Progenitor cell of endocrine pancreas (in vitro differentiated cells): ENCODE measurements around the gene TRIP4. TPM values are rescaled to one million over a fixed set of nuclear protein-coding genes. Genes with fewer than 3 reads are reported as not detected.

Source experiments
- DNase-seq: peaks from one replicate; pipeline ENCODE4 v3.0.0; 2021; ENCODE audit warnings: low spot score; ENCODE audit not compliant: unreplicated experiment
- H3K27ac Mint-ChIP-seq: 2 replicates; pipeline ENCODE4 v1.8.0; 2021; ENCODE audit warnings: mild to moderate bottlenecking, moderate library complexity, mixed read lengths
- H3K27me3 Mint-ChIP-seq: 2 replicates; pipeline ENCODE4 v1.8.0; 2021; ENCODE audit warnings: mixed read lengths
- H3K36me3 Mint-ChIP-seq: 2 replicates; pipeline ENCODE4 v1.8.0; 2022; ENCODE audit warnings: mixed read lengths; ENCODE audit not compliant: insufficient read depth
- H3K4me1 Mint-ChIP-seq: 2 replicates; pipeline ENCODE4 v1.8.0; 2021; ENCODE audit warnings: low read depth, mixed read lengths
- H3K4me3 Mint-ChIP-seq: 2 replicates; pipeline ENCODE4 v1.8.0; 2021; ENCODE audit warnings: low read depth, mild to moderate bottlenecking, moderate library complexity, mixed read lengths
- H3K9me3 Mint-ChIP-seq: 2 replicates; pipeline ENCODE4 v1.8.0; 2021; ENCODE audit warnings: low read depth, mixed read lengths
- total RNA-seq: library from RNA; stranded (reverse); gene quantifications from 2 replicates; pipeline ENCODE4 v1.2.1, GENCODE V29; 2021
- TF ChIP-seq, protein P1 (sequence below): fragments of 200-600 bp; sonication (generic); IDR thresholded peaks from one replicate; pipeline ENCODE4 v1.5.0; 2021; ENCODE audit warnings: antibody characterized with exemption, mild to moderate bottlenecking; ENCODE audit not compliant: unreplicated experiment

The TRIP4 gene
- total RNA-seq, 1 donor from 2014 or later, result 27.9 TPM

DNA sequence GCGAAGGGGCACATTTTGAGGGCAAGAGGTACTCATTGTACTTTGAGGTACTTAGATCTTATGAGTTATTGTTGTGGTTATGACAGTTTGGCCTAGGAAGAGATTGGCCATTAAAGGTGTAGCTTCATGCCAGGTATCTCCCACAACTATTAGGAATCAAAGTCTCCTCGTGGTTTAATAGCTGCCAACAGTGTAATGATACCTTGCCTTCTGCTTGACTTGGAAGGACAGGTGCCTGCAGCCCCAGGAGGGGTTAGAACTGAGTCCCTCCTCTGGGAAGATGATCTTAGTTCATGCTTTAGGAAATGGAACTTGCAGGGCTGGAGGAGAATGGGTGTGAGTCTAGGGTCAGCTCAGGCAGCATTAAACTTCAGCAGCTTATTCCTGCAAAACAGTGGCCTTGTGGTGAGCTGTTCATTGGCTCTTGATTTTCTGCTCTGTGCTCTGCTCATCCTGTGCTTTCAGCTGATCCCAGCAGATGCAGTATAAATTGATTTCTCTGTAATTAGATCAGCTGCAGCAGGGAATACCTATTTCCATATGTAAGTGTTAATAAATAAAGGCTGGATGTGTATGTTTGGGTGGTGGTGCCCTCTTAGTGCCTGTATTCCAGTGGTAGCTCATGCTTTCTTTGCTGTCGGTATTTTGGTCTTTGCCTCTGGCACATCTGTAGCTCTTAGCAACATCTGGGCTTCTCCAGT lies 113.2 kb downstream of the TRIP4 start:
- Mint-ChIP-seq H3K4me1 (peaks cover 29% of the 10 kb centered on the region), H3K9me3 (no peaks in the 10 kb centered on the region), H3K27ac (peak overlapping the region; percentile 9), H3K27me3 (no peaks in the 10 kb centered on the region), H3K36me3 (peaks cover 16% of the 10 kb centered on the region), H3K4me3 (no peak overlapping the region)
- DNase-seq, result no peak
- TF ChIP-seq, protein P1, sequence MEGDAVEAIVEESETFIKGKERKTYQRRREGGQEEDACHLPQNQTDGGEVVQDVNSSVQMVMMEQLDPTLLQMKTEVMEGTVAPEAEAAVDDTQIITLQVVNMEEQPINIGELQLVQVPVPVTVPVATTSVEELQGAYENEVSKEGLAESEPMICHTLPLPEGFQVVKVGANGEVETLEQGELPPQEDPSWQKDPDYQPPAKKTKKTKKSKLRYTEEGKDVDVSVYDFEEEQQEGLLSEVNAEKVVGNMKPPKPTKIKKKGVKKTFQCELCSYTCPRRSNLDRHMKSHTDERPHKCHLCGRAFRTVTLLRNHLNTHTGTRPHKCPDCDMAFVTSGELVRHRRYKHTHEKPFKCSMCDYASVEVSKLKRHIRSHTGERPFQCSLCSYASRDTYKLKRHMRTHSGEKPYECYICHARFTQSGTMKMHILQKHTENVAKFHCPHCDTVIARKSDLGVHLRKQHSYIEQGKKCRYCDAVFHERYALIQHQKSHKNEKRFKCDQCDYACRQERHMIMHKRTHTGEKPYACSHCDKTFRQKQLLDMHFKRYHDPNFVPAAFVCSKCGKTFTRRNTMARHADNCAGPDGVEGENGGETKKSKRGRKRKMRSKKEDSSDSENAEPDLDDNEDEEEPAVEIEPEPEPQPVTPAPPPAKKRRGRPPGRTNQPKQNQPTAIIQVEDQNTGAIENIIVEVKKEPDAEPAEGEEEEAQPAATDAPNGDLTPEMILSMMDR, result no peak

DNA sequence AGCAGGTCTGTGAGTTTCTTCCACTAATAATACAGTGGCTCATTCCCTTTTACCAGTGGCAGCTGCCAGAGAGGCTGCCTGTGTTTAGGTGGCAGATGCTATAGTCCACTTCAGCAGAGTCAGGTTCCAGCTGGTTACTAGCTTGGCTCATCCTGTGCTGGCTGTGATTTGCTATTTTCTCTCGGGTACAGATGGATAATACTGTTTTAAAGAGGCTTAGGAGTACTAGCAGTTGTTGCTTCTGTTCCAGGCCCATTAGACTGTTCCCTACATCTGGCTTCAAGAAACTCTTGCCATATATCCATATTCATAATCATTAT lies 113.7 kb downstream of the TRIP4 start:
- Mint-ChIP-seq H3K36me3 (peaks cover 16% of the 10 kb centered on the region), H3K4me1 (peaks cover 29% of the 10 kb centered on the region), H3K4me3 (no peak overlapping the region), H3K27me3 (no peaks in the 10 kb centered on the region), H3K27ac (peak overlapping the region; percentile 9), H3K9me3 (no peaks in the 10 kb centered on the region)
- no peak for DNase-seq
- TF ChIP-seq, protein P1, result no peak

DNA sequence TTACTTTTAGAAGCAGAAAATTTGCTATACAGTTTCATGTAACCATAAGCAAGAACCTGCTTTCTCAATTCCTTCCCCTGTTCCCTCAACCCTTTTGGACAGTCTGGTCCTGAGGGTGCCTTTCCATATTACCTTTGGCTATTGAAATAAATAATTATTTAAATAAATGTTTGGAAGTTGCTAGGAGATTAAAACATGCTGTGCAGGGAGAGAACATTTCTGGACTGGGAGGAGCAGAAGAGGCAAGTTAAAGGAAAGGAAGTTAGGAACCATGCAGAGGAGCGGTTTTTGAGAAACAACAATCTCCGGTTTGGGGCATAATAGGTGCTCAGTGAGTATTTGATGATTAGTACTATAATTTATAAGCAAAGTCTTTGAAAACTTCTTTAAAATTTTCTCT lies 114.5 kb downstream of the TRIP4 start:
- DNase-seq, result no peak
- Mint-ChIP-seq H3K4me3 (no peak overlapping the region), H3K27ac (no peak overlapping the region), H3K36me3 (peaks cover 16% of the 10 kb centered on the region), H3K9me3 (no peaks in the 10 kb centered on the region), H3K27me3 (no peaks in the 10 kb centered on the region), H3K4me1 (peaks cover 34% of the 10 kb centered on the region)
- TF ChIP-seq, protein P1, result no peak

DNA sequence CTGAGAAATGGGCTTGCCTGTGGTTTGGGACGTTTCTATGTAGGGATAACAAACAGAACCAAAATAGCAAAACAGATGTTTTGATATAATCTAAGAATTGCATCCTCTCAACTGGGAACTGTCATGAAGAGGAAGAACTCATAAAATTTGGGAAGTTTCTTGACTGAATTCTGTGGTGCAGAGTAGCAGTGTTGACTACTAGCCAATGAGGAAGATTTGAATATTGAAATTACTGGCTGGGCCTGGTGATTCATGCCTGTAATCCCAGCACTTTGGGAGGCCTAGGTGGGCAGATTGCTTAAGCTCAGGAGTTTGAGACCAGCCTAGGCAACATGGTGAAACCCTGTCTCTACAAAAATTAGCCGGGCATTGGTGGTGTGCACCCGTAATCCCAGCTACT lies 114.9 kb downstream of the TRIP4 start:
- peak overlapping the region; percentile 74 for H3K27ac Mint-ChIP-seq
- H3K27me3 Mint-ChIP-seq, result no peaks in the 10 kb centered on the region
- no peak for DNase-seq
- peaks cover 38% of the 10 kb centered on the region for H3K4me1 Mint-ChIP-seq
- no peaks in the 10 kb centered on the region for H3K9me3 Mint-ChIP-seq
- peaks cover 16% of the 10 kb centered on the region for H3K36me3 Mint-ChIP-seq
- TF ChIP-seq, protein P1, result no peak
- no peak overlapping the region for H3K4me3 Mint-ChIP-seq

DNA sequence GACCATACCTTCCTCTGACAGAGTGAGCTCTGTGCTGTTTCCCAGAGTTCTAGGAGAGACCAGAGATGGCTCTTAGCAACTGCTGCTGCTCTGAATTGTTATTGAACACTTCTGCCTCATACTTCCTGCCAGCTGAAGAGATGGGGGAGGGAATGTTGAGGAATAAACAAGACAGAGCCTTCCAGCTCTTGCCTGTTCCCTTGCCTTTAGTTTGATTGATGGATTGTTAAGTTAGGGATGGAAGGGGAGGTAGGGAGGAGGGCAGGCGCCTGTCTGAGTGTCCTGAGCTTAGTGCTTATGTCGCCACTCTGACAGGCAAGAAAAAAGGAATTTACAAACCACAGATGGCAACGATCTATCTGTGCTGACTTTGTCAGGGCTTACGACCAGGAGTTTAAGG lies 115.6 kb downstream of the TRIP4 start:
- TF ChIP-seq, protein P1, result no peak
- no peak overlapping the region for H3K4me3 Mint-ChIP-seq

More for the DNA sequence above, 115.6 kb downstream of the TRIP4 start:
- DNase-seq, result no peak
- H3K27ac Mint-ChIP-seq, result peak overlapping the region; percentile 74
- peaks cover 41% of the 10 kb centered on the region for H3K4me1 Mint-ChIP-seq
- H3K27me3 Mint-ChIP-seq, result no peaks in the 10 kb centered on the region
- H3K9me3 Mint-ChIP-seq, result no peaks in the 10 kb centered on the region
- H3K36me3 Mint-ChIP-seq, result peaks cover 16% of the 10 kb centered on the region
